Measurements from ENCODE around the gene ADGRB2. TPM values are rescaled to one million over a fixed set of nuclear protein-coding genes. Genes with fewer than 3 reads are reported as not detected.
A peak's percentile ranks its signal among the peaks of the same experiment; 100 is the strongest.

ADGRB2 gene
- polyA plus RNA-seq, 1 experiment, result 5.4 TPM

GRCh38 chr1:31752258-31752657, 11.9 kb downstream of the ADGRB2 start:
- ChIA-PET CTCF (no interaction called here), POLR2A (no interaction called here)
- no peak overlapping the region for H3K4me3 ChIP-seq (ENCODE audit: low read depth, low read length)
- no peaks in the 10 kb centered on the region for H3K27me3 ChIP-seq (ENCODE audit: control insufficient read depth, insufficient read depth, low read length)
- TF ChIP-seq CTCF (IDR thresholded peaks at IDR 0.05; ENCODE audit: low read depth, low read length), result no peak
- no peaks in the 10 kb centered on the region for H3K9me3 ChIP-seq (ENCODE audit: control insufficient read depth, insufficient read depth, low read length)
- H3K27ac ChIP-seq (ENCODE audit: low read depth, low read length), result no peak overlapping the region
- DNase-seq (ENCODE audit: low read depth, low spot score), result no peak

GRCh38 chr1:31751822-31752241, 12.3 kb downstream of the ADGRB2 start:
- CTCF ChIA-PET, result no interaction called here
- POLR2A ChIA-PET, result interaction anchor here (0.6 kb wide), 1 partner anchor 37 kb away, joined by 4 read pairs; no protein-coding TSS in a partner anchor
- no peak for TF ChIP-seq CTCF (IDR thresholded peaks at IDR 0.05; ENCODE audit: low read depth, low read length)
- H3K4me3 ChIP-seq (ENCODE audit: low read depth, low read length), result no peak overlapping the region
- H3K27me3 ChIP-seq (ENCODE audit: control insufficient read depth, insufficient read depth, low read length), result no peaks in the 10 kb centered on the region
- H3K27ac ChIP-seq (ENCODE audit: low read depth, low read length), result no peak overlapping the region
- no peak for DNase-seq (ENCODE audit: low read depth, low spot score)
- no peaks in the 10 kb centered on the region for H3K9me3 ChIP-seq (ENCODE audit: control insufficient read depth, insufficient read depth, low read length)

- no peak for TF ChIP-seq CTCF (IDR thresholded peaks at IDR 0.05; ENCODE audit: low read depth, low read length)
- ChIA-PET POLR2A (interaction anchor here (1.0 to 1.2 kb wide), 2 partner anchors 10 to 50 kb away, joined by 3 read pairs; no protein-coding TSS in a partner anchor), CTCF (interaction anchor here (0.9 kb wide), 1 partner anchor 213 kb away, joined by 4 read pairs; no protein-coding TSS in a partner anchor)
- no peaks in the 10 kb centered on the region for H3K9me3 ChIP-seq (ENCODE audit: control insufficient read depth, insufficient read depth, low read length)
- no peak overlapping the region for H3K4me3 ChIP-seq (ENCODE audit: low read depth, low read length)
- no peak overlapping the region for H3K27ac ChIP-seq (ENCODE audit: low read depth, low read length)
- no peaks in the 10 kb centered on the region for H3K27me3 ChIP-seq (ENCODE audit: control insufficient read depth, insufficient read depth, low read length)
- DNase-seq (ENCODE audit: low read depth, low spot score), result peak; percentile 27
Observed at GRCh38 chr1:31750858-31751510, 13.2 kb downstream of the ADGRB2 start.

GRCh38 chr1:31749785-31750735, 14.1 kb downstream of the ADGRB2 start:
- no peak for TF ChIP-seq CTCF (IDR thresholded peaks at IDR 0.05; ENCODE audit: low read depth, low read length)
- ChIA-PET POLR2A (interaction anchor here (1.0 to 1.2 kb wide), 2 partner anchors 11 to 49 kb away, joined by 3 read pairs; no protein-coding TSS in a partner anchor), CTCF (interaction anchor here (0.8 kb wide), 1 partner anchor 12 kb away, joined by 4 read pairs; no protein-coding TSS in a partner anchor)
- Histone ChIP-seq H3K27ac (ENCODE audit: low read depth, low read length) (no peak overlapping the region), H3K4me3 (ENCODE audit: low read depth, low read length) (no peak overlapping the region), H3K27me3 (ENCODE audit: control insufficient read depth, insufficient read depth, low read length) (no peaks in the 10 kb centered on the region), H3K9me3 (ENCODE audit: control insufficient read depth, insufficient read depth, low read length) (no peaks in the 10 kb centered on the region)
- no peak for DNase-seq (ENCODE audit: low read depth, low spot score)
